Coronary artery (tissue), 2 donors: Measurements from ENCODE around the gene LRRN4CL.
A peak's percentile ranks its signal among the peaks of the same experiment; 100 is the strongest.
"Not testable (repeated sequence)": the region's sequence is repeated elsewhere in the genome, so short reads cannot be mapped to it uniquely, and the experiment has no call there.

Experiments used
- DNase-seq: peaks from one replicate; pipeline ENCODE4 v3.0.0-alpha.2; 2017; ENCODE audit warnings: low spot score
- H3K27ac ChIP-seq, 2 donors: fragments of 200-600 bp; sonication (generic); one replicate each; pipeline ENCODE4 v1.5.1; 2016 to 2019
- H3K4me3 ChIP-seq: fragments of 200-600 bp; sonication (generic); 2 replicates; pipeline ENCODE4 v1.5.1; 2016; ENCODE audit warnings: mild to moderate bottlenecking, moderate library complexity
- TF ChIP-seq, protein P1 (sequence below): fragments of 200-600 bp; sonication (generic); IDR thresholded peaks from one replicate; pipeline ENCODE4 v1.5.1; 2019; ENCODE audit warnings: antibody characterized with exemption

Gene LRRN4CL

GRCh38 chr11:62689421-62690183 is at the start of gene LRRN4CL:
TSS of gene LRRN4CL (minus strand) at chr11:62689530. CDS start at chr11:62688508, 1,022 bp downstream.
- DNase-seq, result peak; percentile 83
- TF ChIP-seq, protein P1, sequence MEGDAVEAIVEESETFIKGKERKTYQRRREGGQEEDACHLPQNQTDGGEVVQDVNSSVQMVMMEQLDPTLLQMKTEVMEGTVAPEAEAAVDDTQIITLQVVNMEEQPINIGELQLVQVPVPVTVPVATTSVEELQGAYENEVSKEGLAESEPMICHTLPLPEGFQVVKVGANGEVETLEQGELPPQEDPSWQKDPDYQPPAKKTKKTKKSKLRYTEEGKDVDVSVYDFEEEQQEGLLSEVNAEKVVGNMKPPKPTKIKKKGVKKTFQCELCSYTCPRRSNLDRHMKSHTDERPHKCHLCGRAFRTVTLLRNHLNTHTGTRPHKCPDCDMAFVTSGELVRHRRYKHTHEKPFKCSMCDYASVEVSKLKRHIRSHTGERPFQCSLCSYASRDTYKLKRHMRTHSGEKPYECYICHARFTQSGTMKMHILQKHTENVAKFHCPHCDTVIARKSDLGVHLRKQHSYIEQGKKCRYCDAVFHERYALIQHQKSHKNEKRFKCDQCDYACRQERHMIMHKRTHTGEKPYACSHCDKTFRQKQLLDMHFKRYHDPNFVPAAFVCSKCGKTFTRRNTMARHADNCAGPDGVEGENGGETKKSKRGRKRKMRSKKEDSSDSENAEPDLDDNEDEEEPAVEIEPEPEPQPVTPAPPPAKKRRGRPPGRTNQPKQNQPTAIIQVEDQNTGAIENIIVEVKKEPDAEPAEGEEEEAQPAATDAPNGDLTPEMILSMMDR, result no peak
- peak within 1 kb of the TSS; percentile 45 for H3K4me3 ChIP-seq
- peak within 1 kb of the TSS; percentile 42 to 74 for H3K27ac ChIP-seq

GRCh38 chr11:62737196-62737595 is 47.9 kb upstream of the LRRN4CL start:
- no peak for DNase-seq
- Histone ChIP-seq H3K27ac (no peak overlapping the region), H3K4me3 (no peak overlapping the region)
- TF ChIP-seq, protein P1, result no peak

GRCh38 chr11:62732830-62733229 is 43.5 kb upstream of the LRRN4CL start:
- TF ChIP-seq, protein P1, result no peak
- H3K27ac ChIP-seq, result no peak overlapping the region
- no peak for DNase-seq

DNA sequence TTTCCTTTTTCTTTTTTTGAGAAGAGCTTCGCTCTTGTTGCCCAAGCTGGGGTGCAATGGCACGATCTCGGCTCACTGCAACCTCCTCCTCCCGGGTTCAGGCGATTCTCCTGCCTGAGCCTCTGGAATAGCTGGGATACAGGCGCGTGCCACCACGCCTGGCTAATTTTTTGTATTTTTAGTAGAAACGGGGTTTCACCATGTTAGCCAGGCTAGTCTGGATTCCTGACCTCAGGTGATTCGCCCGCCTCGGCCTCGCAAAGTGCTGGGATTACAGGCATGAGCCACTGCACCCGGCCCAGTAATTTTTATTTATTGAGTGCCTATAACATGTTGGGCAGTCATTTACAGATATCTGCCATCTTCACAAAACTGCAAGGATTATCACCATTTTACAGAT is 40.7 kb upstream of the LRRN4CL start:
- DNase-seq, H3K27ac ChIP-seq, H3K4me3 ChIP-seq: not testable (repeated sequence)

More at GRCh38 chr11:62732830-62733229, 43.5 kb upstream of the LRRN4CL start:
- no peak overlapping the region for H3K4me3 ChIP-seq

DNA sequence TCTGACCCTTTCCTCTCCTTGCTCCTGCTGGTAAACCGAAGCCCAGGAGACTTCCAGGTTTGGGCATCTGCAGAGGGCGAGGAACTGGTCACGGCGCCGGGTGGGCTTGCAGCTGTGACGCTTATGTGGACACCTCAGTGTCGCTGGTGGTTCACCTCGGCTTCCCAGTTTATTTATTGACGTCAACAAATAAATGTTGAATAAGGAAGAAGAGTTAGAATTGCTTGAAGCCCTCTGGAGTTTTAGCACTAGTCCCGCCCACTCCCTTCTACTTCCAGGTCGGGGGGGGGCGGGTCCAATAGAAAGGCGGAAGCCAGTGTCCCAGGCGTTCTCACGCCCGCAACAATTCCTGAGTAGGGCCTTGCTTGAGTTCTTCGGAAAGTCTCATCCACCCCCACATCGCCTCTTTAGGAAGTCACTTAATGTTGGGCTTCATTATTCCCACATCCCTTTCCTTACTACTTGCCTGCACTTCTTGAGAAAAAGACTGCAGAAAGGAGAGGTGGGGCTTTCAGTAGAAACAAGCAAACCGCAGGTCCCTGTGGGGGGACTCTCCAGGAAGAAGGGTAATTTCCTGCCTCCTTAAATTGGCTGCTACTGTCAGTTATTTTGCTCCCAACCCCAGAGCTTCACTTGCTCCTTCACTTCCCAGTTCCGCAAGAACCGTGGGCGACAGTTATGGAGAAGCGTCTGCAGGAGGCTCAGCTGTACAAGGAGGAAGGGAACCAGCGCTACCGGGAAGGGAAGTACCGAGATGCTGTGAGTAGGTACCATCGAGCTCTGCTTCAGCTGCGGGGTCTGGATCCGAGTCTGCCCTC is 39.0 kb upstream of the LRRN4CL start, which contains the start of gene TTC9C:
TTC9C (plus strand) TSS at position 316 of the 818 bp plus-strand sequence; CDS start at position 679, 363 bp downstream.
- H3K27ac ChIP-seq, result peak within 1 kb of the TSS; percentile 87 to 96
- TF ChIP-seq, protein P1, result no peak
- H3K4me3 ChIP-seq, result peak within 1 kb of the TSS; percentile 79
- DNase-seq, result peak; percentile 94

GRCh38 chr11:62727872-62728170 is 38.5 kb upstream of the LRRN4CL start:
- TF ChIP-seq, protein P1, result no peak
- peak overlapping the region; percentile 87 to 96 for H3K27ac ChIP-seq
- peak overlapping the region; percentile 79 for H3K4me3 ChIP-seq
- DNase-seq, result peak; percentile 91

- TF ChIP-seq, protein P1, result no peak
- Histone ChIP-seq H3K27ac (peak within 1 kb of the TSS; percentile 87 to 96), H3K4me3 (peak within 1 kb of the TSS; percentile 79)
- DNase-seq, result peak; percentile 98
Measured at GRCh38 chr11:62727165-62727871, 38.0 kb upstream of the LRRN4CL start, which contains the start of gene HNRNPUL2. TSS of gene HNRNPUL2 (minus strand) at chr11:62727457. CDS start at chr11:62727156, 301 bp downstream.
